NCI-H146 treated with DMSO at 0.1 percent for 48 hours (cell line): ENCODE measurements around the gene PDE4D.
"Not testable (repeated sequence)": the region's sequence is repeated elsewhere in the genome, so short reads cannot be mapped to it uniquely, and the experiment has no call there.

Source experiments
- DNase-seq: peaks from one replicate; lab custom pipeline; 2025; ENCODE audit not compliant: unreplicated experiment; lab: John Stamatoyannopoulos, UW

The PDE4D gene

GRCh38 chr5:59711310-59711709 is 182.2 kb downstream of the PDE4D start:
- no peak for DNase-seq

- DNase-seq, result no peak
Observed at GRCh38 chr5:59709846-59710245, 183.7 kb downstream of the PDE4D start.

- no peak for DNase-seq
Observed at GRCh38 chr5:59709346-59709821, 184.1 kb downstream of the PDE4D start.

GRCh38 chr5:59704936-59705335 is 188.6 kb downstream of the PDE4D start:
- DNase-seq, result no peak

- no peak for DNase-seq
Observed at GRCh38 chr5:59703789-59704188, 189.7 kb downstream of the PDE4D start.

GRCh38 chr5:59698207-59699178 is 195.0 kb downstream of the PDE4D start:
- DNase-seq, result no peak

- DNase-seq, result no peak
Observed at GRCh38 chr5:59694411-59694810, 199.1 kb downstream of the PDE4D start.

- no peak for DNase-seq
Observed at GRCh38 chr5:59693492-59694309, 199.8 kb downstream of the PDE4D start.

GRCh38 chr5:59685793-59686192 is 207.7 kb downstream of the PDE4D start:
- DNase-seq, result no peak

- DNase-seq, result no peak
Observed at GRCh38 chr5:59685191-59685530, 208.4 kb downstream of the PDE4D start.

- DNase-seq, result no peak
Observed at GRCh38 chr5:59684388-59685190, 208.9 kb downstream of the PDE4D start.

- DNase-seq, result no peak
Observed at GRCh38 chr5:59683311-59683710, 210.2 kb downstream of the PDE4D start.

GRCh38 chr5:59682542-59682941 is 211.0 kb downstream of the PDE4D start:
- DNase-seq, result no peak

GRCh38 chr5:59678943-59679342 is 214.6 kb downstream of the PDE4D start:
- no peak for DNase-seq

GRCh38 chr5:59674763-59675162 is 218.8 kb downstream of the PDE4D start:
- no peak for DNase-seq

- DNase-seq, result peak; percentile 64
Observed at GRCh38 chr5:59673438-59674058, 220.0 kb downstream of the PDE4D start.

GRCh38 chr5:59666440-59667068 is 227.0 kb downstream of the PDE4D start:
- DNase-seq, result no peak

- not testable (repeated sequence) for DNase-seq
Observed at GRCh38 chr5:59665832-59666203, 227.7 kb downstream of the PDE4D start.

- peak; percentile 15 for DNase-seq
Observed at GRCh38 chr5:59665086-59665831, 228.3 kb downstream of the PDE4D start.
